ENCODE data around the gene RNF213.

- no peak for TF ChIP-seq CTCF (IDR thresholded peaks at IDR 0.05)
- TF ChIP-seq POLR2A (IDR thresholded peaks at IDR 0.05): no peak
These were observed 125.7 kb downstream of the RNF213 start for GRCh38 chr17:80386341-80386740.
